Natural killer cell (primary cell): ENCODE measurements around the gene TMEM106A. TPM values are rescaled to one million over a fixed set of nuclear protein-coding genes. Genes with fewer than 3 reads are reported as not detected.
"Not testable (repeated sequence)": the region's sequence is repeated elsewhere in the genome, so short reads cannot be mapped to it uniquely, and the experiment has no call there.

Experiments used
- ATAC-seq, 3 donors: fragments of 150-1000 bp in 2 of 3; fragments of 200-7000 bp in 1 of 3; cut with Tn5 transposase; 1 replicate in 1 of 3; 2 replicates in 2 of 3; pipeline ENCODE4 v1.10.0; 2021; ENCODE audit warnings: mild to moderate bottlenecking in 2 of 3, moderate library complexity in 2 of 3
- DNase-seq, 2 donors: peaks; one replicate each; pipeline versions ENCODE4 v3.0.0 to v3.0.0-alpha.2; 2013 to 2021; ENCODE audit warnings: mixed read lengths in 1 of 2
- H3K27ac ChIP-seq: one replicate; pipeline ENCODE4 v1.5.1; 2013; ENCODE audit warnings: mild to moderate bottlenecking, low read length
- H3K27me3 ChIP-seq: one replicate; pipeline ENCODE4 v1.6.1; 2013; ENCODE audit warnings: low read length; ENCODE audit not compliant: control insufficient read depth, insufficient read depth
- H3K36me3 ChIP-seq: one replicate; pipeline ENCODE4 v1.6.1; 2013; ENCODE audit warnings: low read length; ENCODE audit not compliant: control insufficient read depth, insufficient read depth
- H3K4me1 ChIP-seq: one replicate; pipeline ENCODE4 v1.6.1; 2013; ENCODE audit warnings: low read length; ENCODE audit not compliant: control insufficient read depth, insufficient read depth
- H3K4me3 ChIP-seq: one replicate; pipeline ENCODE4 v1.5.1; 2013; ENCODE audit warnings: low read length
- H3K9me3 ChIP-seq: one replicate; pipeline ENCODE4 v1.6.1; 2013; ENCODE audit warnings: low read length; ENCODE audit not compliant: control insufficient read depth, insufficient read depth
- H3K27ac Mint-ChIP-seq, 2 donors: one replicate each; pipeline ENCODE4 v1.8.0; 2022; ENCODE audit warnings: mild to moderate bottlenecking in 2 of 2, mixed read lengths in 2 of 2, moderate library complexity in 1 of 2
- H3K27me3 Mint-ChIP-seq, 2 donors: one replicate each; pipeline ENCODE4 v1.8.0; 2022; ENCODE audit warnings: low read depth in 2 of 2, mixed read lengths in 2 of 2
- H3K36me3 Mint-ChIP-seq: one replicate; pipeline ENCODE4 v1.8.0; 2022; ENCODE audit warnings: mixed read lengths
- H3K4me1 Mint-ChIP-seq, 2 donors: one replicate each; pipeline ENCODE4 v1.8.0; 2022; ENCODE audit warnings: mixed read lengths in 2 of 2
- H3K4me3 Mint-ChIP-seq: one replicate; pipeline ENCODE4 v1.8.0; 2022; ENCODE audit warnings: mild to moderate bottlenecking, moderate library complexity, mixed read lengths
- H3K9me3 Mint-ChIP-seq, 2 donors: one replicate each; pipeline ENCODE4 v1.8.0; 2022; ENCODE audit warnings: mixed read lengths in 2 of 2
- WGBS: methylation state at CpG from one replicate; pipeline ENCODE4 v1.1.7; 2013; ENCODE audit warnings: missing lambda C conversion rate; ENCODE audit not compliant: insufficient coverage; 5-methylcytosine and 5-hydroxymethylcytosine counted together
- intact Hi-C: fragments of 100-400 bp; cut with micrococcal nuclease; formaldehyde crosslinking; loops from one replicate; pipeline ENCODE4 v1.14.2; 2022
- total RNA-seq, 4 donors: library from RNA; stranded (reverse); fragments of 120-200 nt in 1 of 4; gene quantifications; one replicate each; pipeline versions ENCODE4 v1.2.3 to v1.2.4, GENCODE V29; 2013 to 2022
- TF ChIP-seq, protein P1 (sequence below): fragments of 200-600 bp; IDR thresholded peaks from one replicate; pipeline ENCODE4 v1.8.0; 2022; ENCODE audit warnings: antibody characterized with exemption

Gene TMEM106A
- total RNA-seq, 3 donors from 2014 or later (not counting 1 experiment from before 2014, with no cell fraction given), result 22.0 to 27.4 (median 22.4) TPM

DNA sequence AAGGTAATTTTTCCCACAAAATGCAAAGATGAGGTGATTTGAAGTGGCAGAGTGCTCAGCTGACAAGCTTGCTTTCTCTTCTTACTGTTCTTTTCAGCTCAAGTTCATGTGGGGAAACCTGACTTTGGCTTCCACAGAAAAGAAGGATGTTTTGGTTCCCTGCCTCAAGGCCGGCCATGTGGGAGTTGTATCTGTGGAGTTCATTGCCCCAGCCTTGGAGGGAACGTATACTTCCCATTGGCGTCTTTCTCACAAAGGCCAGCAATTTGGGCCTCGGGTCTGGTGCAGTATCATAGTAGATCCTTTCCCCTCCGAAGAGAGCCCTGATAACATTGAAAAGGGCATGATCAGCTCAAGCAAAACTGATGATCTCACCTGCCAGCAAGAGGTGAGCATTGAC lies 18.4 kb upstream of the TMEM106A start:
- ATAC-seq, result no peak
- Histone ChIP-seq H3K9me3 (no peaks in the 10 kb centered on the region), H3K27ac (no peak overlapping the region), H3K36me3 (peaks cover 71% of the 10 kb centered on the region), H3K4me1 (no peaks in the 10 kb centered on the region), H3K4me3 (no peak overlapping the region), H3K27me3 (no peaks in the 10 kb centered on the region)
- Mint-ChIP-seq H3K36me3 (peaks cover 32% of the 10 kb centered on the region), H3K27ac (peak overlapping the region in 1 of 2 donors; percentile 34), H3K9me3 (no peaks in the 10 kb centered on the region), H3K4me3 (no peak overlapping the region), H3K27me3 (no peaks in the 10 kb centered on the region), H3K4me1 (no peaks in the 10 kb centered on the region)
- intact Hi-C loops, result no loop called here
- WGBS, result 96% methylated on average over 5 of the region's 5 CpGs
- TF ChIP-seq, protein P1, sequence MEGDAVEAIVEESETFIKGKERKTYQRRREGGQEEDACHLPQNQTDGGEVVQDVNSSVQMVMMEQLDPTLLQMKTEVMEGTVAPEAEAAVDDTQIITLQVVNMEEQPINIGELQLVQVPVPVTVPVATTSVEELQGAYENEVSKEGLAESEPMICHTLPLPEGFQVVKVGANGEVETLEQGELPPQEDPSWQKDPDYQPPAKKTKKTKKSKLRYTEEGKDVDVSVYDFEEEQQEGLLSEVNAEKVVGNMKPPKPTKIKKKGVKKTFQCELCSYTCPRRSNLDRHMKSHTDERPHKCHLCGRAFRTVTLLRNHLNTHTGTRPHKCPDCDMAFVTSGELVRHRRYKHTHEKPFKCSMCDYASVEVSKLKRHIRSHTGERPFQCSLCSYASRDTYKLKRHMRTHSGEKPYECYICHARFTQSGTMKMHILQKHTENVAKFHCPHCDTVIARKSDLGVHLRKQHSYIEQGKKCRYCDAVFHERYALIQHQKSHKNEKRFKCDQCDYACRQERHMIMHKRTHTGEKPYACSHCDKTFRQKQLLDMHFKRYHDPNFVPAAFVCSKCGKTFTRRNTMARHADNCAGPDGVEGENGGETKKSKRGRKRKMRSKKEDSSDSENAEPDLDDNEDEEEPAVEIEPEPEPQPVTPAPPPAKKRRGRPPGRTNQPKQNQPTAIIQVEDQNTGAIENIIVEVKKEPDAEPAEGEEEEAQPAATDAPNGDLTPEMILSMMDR, result no peak
- DNase-seq, result no peak

DNA sequence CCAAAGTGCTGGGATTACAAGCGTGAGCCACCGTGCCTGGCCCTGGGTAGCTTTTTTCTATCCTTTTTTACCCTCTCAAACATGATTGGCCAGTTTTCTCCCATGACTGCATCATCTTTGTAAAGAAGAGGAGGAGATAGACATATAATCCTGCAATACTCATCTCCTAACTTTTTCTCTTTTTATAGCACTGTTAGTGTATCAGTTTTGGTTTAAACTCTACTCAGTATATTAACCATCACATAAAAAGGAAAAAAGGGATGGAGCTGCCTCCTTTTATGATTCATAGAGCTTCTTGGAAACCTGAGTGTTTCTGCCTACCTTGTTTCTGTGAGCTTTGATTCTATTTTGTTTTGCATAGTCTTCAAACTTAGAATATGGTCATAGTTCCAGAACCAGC lies 12.0 kb upstream of the TMEM106A start:
- Histone ChIP-seq H3K9me3 (no peaks in the 10 kb centered on the region), H3K27me3 (no peaks in the 10 kb centered on the region), H3K4me3 (no peak overlapping the region), H3K4me1 (no peaks in the 10 kb centered on the region), H3K27ac (no peak overlapping the region), H3K36me3 (peaks cover 68% of the 10 kb centered on the region)
- no peak overlapping the region for H3K27ac Mint-ChIP-seq
- no peaks in the 10 kb centered on the region for H3K4me1 Mint-ChIP-seq
- WGBS, result 100% methylated on average over 2 of the region's 2 CpGs
- peaks cover 14% of the 10 kb centered on the region for H3K36me3 Mint-ChIP-seq
- ATAC-seq (no peak), DNase-seq (no peak)
- intact Hi-C loops, result loop anchor here (10.0 kb wide), 1 partner anchor 175 kb away; the partner anchor contains the start of genes RND2 and VAT1
- H3K9me3 Mint-ChIP-seq, result no peaks in the 10 kb centered on the region
- no peaks in the 10 kb centered on the region for H3K27me3 Mint-ChIP-seq
- TF ChIP-seq, protein P1, result no peak
- H3K4me3 Mint-ChIP-seq, result no peak overlapping the region

DNA sequence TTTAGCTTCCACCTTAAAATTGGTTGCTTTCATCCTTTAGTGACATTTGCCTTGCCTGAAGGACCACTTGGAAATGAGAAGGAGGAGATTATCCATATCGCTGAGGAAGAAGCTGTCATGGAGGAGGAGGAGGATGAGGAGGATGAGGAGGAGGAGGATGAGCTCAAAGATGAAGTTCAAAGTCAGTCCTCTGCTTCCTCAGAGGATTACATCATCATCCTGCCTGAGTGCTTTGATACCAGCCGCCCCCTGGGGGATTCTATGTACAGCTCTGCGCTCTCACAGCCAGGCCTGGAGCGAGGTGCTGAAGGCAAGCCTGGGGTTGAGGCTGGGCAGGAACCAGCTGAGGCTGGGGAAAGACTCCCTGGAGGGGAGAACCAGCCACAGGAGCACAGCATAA lies 11.5 kb upstream of the TMEM106A start:
- Mint-ChIP-seq H3K36me3 (peaks cover 11% of the 10 kb centered on the region), H3K4me3 (no peak overlapping the region), H3K27ac (no peak overlapping the region), H3K9me3 (no peaks in the 10 kb centered on the region), H3K27me3 (no peaks in the 10 kb centered on the region), H3K4me1 (peaks cover 0 to under 1% of the 10 kb centered on the region in 2 donors)
- ATAC-seq, result no peak
- TF ChIP-seq, protein P1, result no peak
- DNase-seq, result no peak
- Histone ChIP-seq H3K27me3 (no peaks in the 10 kb centered on the region), H3K4me1 (no peaks in the 10 kb centered on the region), H3K27ac (no peak overlapping the region), H3K4me3 (no peak overlapping the region), H3K36me3 (peaks cover 65% of the 10 kb centered on the region), H3K9me3 (no peaks in the 10 kb centered on the region)
- 91% methylated on average over 4 of the region's 4 CpGs for WGBS
- intact Hi-C loops, result loop anchor here (10.0 kb wide), 1 partner anchor 175 kb away; the partner anchor contains the start of genes RND2 and VAT1

DNA sequence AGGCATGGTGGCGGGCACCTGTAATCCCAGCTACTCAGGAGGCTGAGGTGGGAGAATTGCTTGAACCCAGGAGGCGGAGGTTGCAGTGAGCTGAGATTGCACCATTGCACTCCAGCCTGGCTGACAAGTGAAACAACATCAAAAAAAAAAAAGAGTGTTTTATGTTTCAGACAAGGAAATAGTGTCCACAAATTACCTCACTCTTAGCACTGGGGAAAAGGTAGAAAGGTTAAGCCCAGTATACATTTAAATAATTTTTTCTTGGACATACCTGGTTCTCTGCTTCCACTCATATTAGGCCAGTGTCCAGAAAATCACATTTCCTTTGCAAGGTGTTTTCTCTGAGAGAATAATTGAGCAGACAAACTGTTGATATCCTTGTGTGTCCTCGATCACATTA lies 8.7 kb upstream of the TMEM106A start:
- H3K4me3 Mint-ChIP-seq, H3K27ac ChIP-seq, H3K27me3 Mint-ChIP-seq, H3K36me3 Mint-ChIP-seq, DNase-seq, H3K4me1 Mint-ChIP-seq, H3K27me3 ChIP-seq, H3K4me3 ChIP-seq, H3K9me3 ChIP-seq, H3K27ac Mint-ChIP-seq, ATAC-seq, H3K4me1 ChIP-seq, H3K9me3 Mint-ChIP-seq: not testable (repeated sequence)
- H3K36me3 ChIP-seq, result peaks cover 58% of the 10 kb centered on the region
- WGBS, result 100% methylated on average over 3 of the region's 3 CpGs
- intact Hi-C loops, result loop anchor here (10.0 kb wide), 1 partner anchor 178 kb away; the partner anchor contains the start of genes RND2 and VAT1
